ENCODE measurements around the gene LIN28B. TPM values are rescaled to one million over a fixed set of nuclear protein-coding genes. Genes with fewer than 3 reads are reported as not detected.

Gene LIN28B
- total and polyA plus RNA-seq, 2 donors (not counting 1 experiment from before 2014, with no cell fraction given), result not detected

DNA sequence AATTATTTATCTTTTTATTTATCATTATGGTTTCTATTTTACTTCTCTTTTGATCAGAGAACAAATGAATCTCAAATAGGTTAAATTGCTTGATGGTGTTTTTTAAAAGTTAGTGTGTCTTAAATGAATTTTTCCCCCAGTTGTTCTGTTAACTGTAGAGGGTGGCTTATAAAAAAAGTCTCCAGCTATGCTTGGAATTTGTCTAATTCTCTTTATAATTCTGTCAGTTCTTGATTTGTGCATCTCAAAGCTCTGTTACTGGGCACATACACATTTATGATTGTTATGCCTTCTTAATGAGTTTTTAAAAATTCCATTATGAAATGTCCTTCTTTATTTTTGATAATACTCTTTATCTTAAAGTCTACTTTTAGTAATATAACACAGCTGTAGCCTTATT lies 58.0 kb downstream of the LIN28B start:
- Histone ChIP-seq H3K36me3 (ENCODE audit: control insufficient read depth, insufficient read depth, low read length) (no peaks in the 10 kb centered on the region), H4K20me1 (ENCODE audit: control insufficient read depth, extremely low read depth, insufficient read depth, low read length) (no peaks in the 10 kb centered on the region), H3K4me3 (replicated peaks in 1 of 4; ENCODE audit: control extremely low read depth in 1 of 4, insufficient read depth in 1 of 4, low read depth in 3 of 4, low read length in 4 of 4) (no peak overlapping the region), H3K27ac (ENCODE audit: insufficient read depth, low read length) (no peak overlapping the region), H3K4me1 (ENCODE audit: control insufficient read depth, extremely low read depth, insufficient read depth, low read length) (no peaks in the 10 kb centered on the region), H2AFZ (ENCODE audit: low read length) (no peak overlapping the region), H3K27me3 (ENCODE audit: control insufficient read depth, insufficient read depth, low read length) (no peaks in the 10 kb centered on the region), H3K9me3 (ENCODE audit: control insufficient read depth, insufficient read depth, low read depth, low read length) (no peaks in the 10 kb centered on the region), H3K79me2 (ENCODE audit: control insufficient read depth, insufficient read depth, low read length) (no peaks in the 10 kb centered on the region), H3K4me2 (ENCODE audit: extremely low read depth, insufficient read depth, low read length) (no peak overlapping the region), H3K9ac (ENCODE audit: insufficient read depth, low read length) (no peak overlapping the region)
- DNase-seq (ENCODE audit: low read depth in 2 of 2), result peak in 1 of 2 donors; percentile 10
- TF ChIP-seq, protein P1, sequence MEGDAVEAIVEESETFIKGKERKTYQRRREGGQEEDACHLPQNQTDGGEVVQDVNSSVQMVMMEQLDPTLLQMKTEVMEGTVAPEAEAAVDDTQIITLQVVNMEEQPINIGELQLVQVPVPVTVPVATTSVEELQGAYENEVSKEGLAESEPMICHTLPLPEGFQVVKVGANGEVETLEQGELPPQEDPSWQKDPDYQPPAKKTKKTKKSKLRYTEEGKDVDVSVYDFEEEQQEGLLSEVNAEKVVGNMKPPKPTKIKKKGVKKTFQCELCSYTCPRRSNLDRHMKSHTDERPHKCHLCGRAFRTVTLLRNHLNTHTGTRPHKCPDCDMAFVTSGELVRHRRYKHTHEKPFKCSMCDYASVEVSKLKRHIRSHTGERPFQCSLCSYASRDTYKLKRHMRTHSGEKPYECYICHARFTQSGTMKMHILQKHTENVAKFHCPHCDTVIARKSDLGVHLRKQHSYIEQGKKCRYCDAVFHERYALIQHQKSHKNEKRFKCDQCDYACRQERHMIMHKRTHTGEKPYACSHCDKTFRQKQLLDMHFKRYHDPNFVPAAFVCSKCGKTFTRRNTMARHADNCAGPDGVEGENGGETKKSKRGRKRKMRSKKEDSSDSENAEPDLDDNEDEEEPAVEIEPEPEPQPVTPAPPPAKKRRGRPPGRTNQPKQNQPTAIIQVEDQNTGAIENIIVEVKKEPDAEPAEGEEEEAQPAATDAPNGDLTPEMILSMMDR (conservative IDR thresholded peaks at IDR 0.05 in 1 of 2, IDR thresholded peaks at IDR 0.05 in 1 of 2; ENCODE audit: low read depth in 1 of 2, low read length in 2 of 2), result no peak
- TF ChIP-seq EZH2 (IDR thresholded peaks at IDR 0.05; ENCODE audit: low read length, missing control alignments), result no peak

DNA sequence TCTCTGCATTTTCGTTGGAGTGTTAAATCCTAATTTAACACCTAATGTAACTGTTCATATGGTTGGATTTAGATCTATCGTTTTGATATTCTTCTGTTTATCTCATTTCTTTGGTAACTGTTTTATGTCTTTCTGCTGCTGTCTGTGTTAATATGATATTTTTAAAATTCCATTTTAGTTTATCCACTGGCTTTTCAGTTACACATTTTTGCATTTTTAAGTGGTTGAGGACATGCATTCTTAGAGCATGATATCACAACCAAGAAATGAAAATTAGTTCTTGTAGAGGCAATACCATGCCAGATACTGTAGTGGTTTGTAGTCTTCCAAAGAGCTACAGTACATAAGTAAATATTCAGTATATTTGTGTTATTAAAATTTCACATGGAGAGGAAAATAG lies 58.6 kb downstream of the LIN28B start:
- no peaks in the 10 kb centered on the region for H3K27me3 ChIP-seq (ENCODE audit: control insufficient read depth, insufficient read depth, low read length)
- DNase-seq (ENCODE audit: low read depth in 2 of 2), result peak; percentile 34 to 84
- H3K36me3 ChIP-seq (ENCODE audit: control insufficient read depth, insufficient read depth, low read length), result no peaks in the 10 kb centered on the region
- H4K20me1 ChIP-seq (ENCODE audit: control insufficient read depth, extremely low read depth, insufficient read depth, low read length), result no peaks in the 10 kb centered on the region
- no peak overlapping the region for H3K4me2 ChIP-seq (ENCODE audit: extremely low read depth, insufficient read depth, low read length)
- TF ChIP-seq, protein P1 (conservative IDR thresholded peaks at IDR 0.05 in 1 of 2, IDR thresholded peaks at IDR 0.05 in 1 of 2; ENCODE audit: low read depth in 1 of 2, low read length in 2 of 2), result no peak
- no peak for TF ChIP-seq EZH2 (IDR thresholded peaks at IDR 0.05; ENCODE audit: low read length, missing control alignments)
- H3K27ac ChIP-seq (ENCODE audit: insufficient read depth, low read length), result no peak overlapping the region
- no peaks in the 10 kb centered on the region for H3K9me3 ChIP-seq (ENCODE audit: control insufficient read depth, insufficient read depth, low read depth, low read length)
- H3K4me1 ChIP-seq (ENCODE audit: control insufficient read depth, extremely low read depth, insufficient read depth, low read length), result no peaks in the 10 kb centered on the region
- no peaks in the 10 kb centered on the region for H3K79me2 ChIP-seq (ENCODE audit: control insufficient read depth, insufficient read depth, low read length)
- H3K4me3 ChIP-seq (replicated peaks in 1 of 4; ENCODE audit: control extremely low read depth in 1 of 4, insufficient read depth in 1 of 4, low read depth in 3 of 4, low read length in 4 of 4), result no peak overlapping the region
- no peak overlapping the region for H3K9ac ChIP-seq (ENCODE audit: insufficient read depth, low read length)
- H2AFZ ChIP-seq (ENCODE audit: low read length), result no peak overlapping the region

DNA sequence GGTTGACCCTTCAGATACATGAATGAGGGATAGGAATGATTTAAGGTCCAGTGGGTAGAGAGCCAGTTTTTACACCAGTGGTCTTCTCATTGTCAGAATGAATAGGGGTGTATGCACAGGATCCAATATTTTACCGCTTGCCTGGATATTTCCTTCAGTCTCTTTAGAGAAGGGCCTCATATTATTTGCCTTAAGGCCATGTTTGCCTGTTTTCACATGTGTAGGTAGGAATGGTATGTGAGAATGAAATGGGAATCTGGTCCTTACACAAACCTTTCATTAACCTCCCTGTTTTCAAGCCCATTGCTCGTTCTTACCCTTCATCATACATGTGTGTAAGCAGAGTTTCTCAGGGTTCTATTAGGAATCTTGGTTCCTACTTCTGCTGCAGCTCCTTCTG lies 62.4 kb downstream of the LIN28B start:
- Histone ChIP-seq H4K20me1 (ENCODE audit: control insufficient read depth, extremely low read depth, insufficient read depth, low read length) (no peaks in the 10 kb centered on the region), H3K9me3 (ENCODE audit: control insufficient read depth, insufficient read depth, low read depth, low read length) (no peaks in the 10 kb centered on the region), H3K27me3 (ENCODE audit: control insufficient read depth, insufficient read depth, low read length) (no peaks in the 10 kb centered on the region), H3K4me2 (ENCODE audit: extremely low read depth, insufficient read depth, low read length) (no peak overlapping the region), H3K27ac (ENCODE audit: insufficient read depth, low read length) (no peak overlapping the region), H3K4me1 (ENCODE audit: control insufficient read depth, extremely low read depth, insufficient read depth, low read length) (no peaks in the 10 kb centered on the region), H3K79me2 (ENCODE audit: control insufficient read depth, insufficient read depth, low read length) (no peaks in the 10 kb centered on the region), H2AFZ (ENCODE audit: low read length) (no peak overlapping the region), H3K4me3 (replicated peaks in 1 of 4; ENCODE audit: control extremely low read depth in 1 of 4, insufficient read depth in 1 of 4, low read depth in 3 of 4, low read length in 4 of 4) (no peak overlapping the region), H3K9ac (ENCODE audit: insufficient read depth, low read length) (no peak overlapping the region), H3K36me3 (ENCODE audit: control insufficient read depth, insufficient read depth, low read length) (no peaks in the 10 kb centered on the region)
- DNase-seq (ENCODE audit: low read depth in 2 of 2), result no peak
- TF ChIP-seq EZH2 (IDR thresholded peaks at IDR 0.05; ENCODE audit: low read length, missing control alignments), result no peak
- TF ChIP-seq, protein P1 (conservative IDR thresholded peaks at IDR 0.05 in 1 of 2, IDR thresholded peaks at IDR 0.05 in 1 of 2; ENCODE audit: low read depth in 1 of 2, low read length in 2 of 2), result no peak
